Neural crest cell (in vitro differentiated cells): ENCODE measurements around the gene CRYL1. TPM values are rescaled to one million over a fixed set of nuclear protein-coding genes. Genes with fewer than 3 reads are reported as not detected.
A peak's percentile ranks its signal among the peaks of the same experiment; 100 is the strongest.

ENCODE experiments used
- DNase-seq: peaks from one replicate; pipeline ENCODE4 v3.0.0; 2021; ENCODE audit warnings: low read depth, mixed read lengths, low spot score
- H3K27ac Mint-ChIP-seq: one replicate; pipeline ENCODE4 v1.8.0; 2021; ENCODE audit warnings: mild to moderate bottlenecking, mixed read lengths; ENCODE audit not compliant: unreplicated experiment
- H3K27me3 Mint-ChIP-seq: 2 replicates; pipeline ENCODE4 v1.8.0; 2021; ENCODE audit warnings: low read depth, mild to moderate bottlenecking, mixed read lengths
- H3K36me3 Mint-ChIP-seq: 2 replicates; pipeline ENCODE4 v1.8.0; 2021; ENCODE audit warnings: low read depth, mild to moderate bottlenecking, mixed read lengths
- H3K4me1 Mint-ChIP-seq: 2 replicates; pipeline ENCODE4 v1.8.0; 2021; ENCODE audit warnings: mixed read lengths
- H3K4me3 Mint-ChIP-seq: one replicate; pipeline ENCODE4 v1.8.0; 2021; ENCODE audit warnings: mild to moderate bottlenecking, mixed read lengths
- H3K9me3 Mint-ChIP-seq: 2 replicates; pipeline ENCODE4 v1.8.0; 2021; ENCODE audit warnings: mixed read lengths
- CTCF ChIP-seq: fragments of 200-600 bp; sonication (generic); conservative IDR thresholded peaks from 2 replicates; pipeline ENCODE4 v1.5.0; 2021; ENCODE audit warnings: antibody characterized with exemption, mild to moderate bottlenecking
- total RNA-seq: library from RNA; stranded (reverse); gene quantifications from 2 replicates; pipeline ENCODE4 v1.2.1, GENCODE V29; 2021

CRYL1 gene
- total RNA-seq, 1 donor from 2014 or later, result 19.9 TPM

GRCh38 chr13:20559659-20560356 lies 34.2 kb upstream of the CRYL1 start:
- Mint-ChIP-seq H3K36me3 (peaks cover 11% of the 10 kb centered on the region), H3K4me1 (peaks cover 33% of the 10 kb centered on the region), H3K27ac (peak overlapping the region; percentile 64), H3K27me3 (no peaks in the 10 kb centered on the region), H3K9me3 (peaks cover 6% of the 10 kb centered on the region), H3K4me3 (no peak overlapping the region)
- TF ChIP-seq CTCF, result no peak
- DNase-seq, result no peak

GRCh38 chr13:20558982-20559381 lies 33.3 kb upstream of the CRYL1 start:
- Mint-ChIP-seq H3K27me3 (no peaks in the 10 kb centered on the region), H3K27ac (no peak overlapping the region), H3K4me3 (peak overlapping the region; percentile 28), H3K9me3 (peaks cover 4% of the 10 kb centered on the region), H3K4me1 (peaks cover 36% of the 10 kb centered on the region), H3K36me3 (peaks cover 4% of the 10 kb centered on the region)
- no peak for DNase-seq
- no peak for TF ChIP-seq CTCF

GRCh38 chr13:20553311-20553710 lies 27.7 kb upstream of the CRYL1 start:
- peak; percentile 59 for DNase-seq

GRCh38 chr13:20550799-20551198 lies 25.1 kb upstream of the CRYL1 start:
- Mint-ChIP-seq H3K4me3 (no peak overlapping the region), H3K27me3 (no peaks in the 10 kb centered on the region), H3K27ac (no peak overlapping the region), H3K36me3 (no peaks in the 10 kb centered on the region), H3K4me1 (peaks cover 48% of the 10 kb centered on the region), H3K9me3 (no peaks in the 10 kb centered on the region)
- DNase-seq, result no peak
- no peak for TF ChIP-seq CTCF

More at GRCh38 chr13:20553311-20553710, 27.7 kb upstream of the CRYL1 start:
- no peak for TF ChIP-seq CTCF
- H3K27me3 Mint-ChIP-seq, result no peaks in the 10 kb centered on the region
- peak overlapping the region; percentile 79 for H3K27ac Mint-ChIP-seq
- no peaks in the 10 kb centered on the region for H3K9me3 Mint-ChIP-seq
- H3K4me1 Mint-ChIP-seq, result peaks cover 44% of the 10 kb centered on the region
- H3K4me3 Mint-ChIP-seq, result peak overlapping the region; percentile 16
- no peaks in the 10 kb centered on the region for H3K36me3 Mint-ChIP-seq

GRCh38 chr13:20547479-20547908 lies 21.8 kb upstream of the CRYL1 start:
- no peak for TF ChIP-seq CTCF
- Mint-ChIP-seq H3K4me1 (peaks cover 41% of the 10 kb centered on the region), H3K27ac (no peak overlapping the region), H3K27me3 (no peaks in the 10 kb centered on the region), H3K9me3 (peaks cover 3% of the 10 kb centered on the region), H3K4me3 (peak overlapping the region; percentile 9), H3K36me3 (no peaks in the 10 kb centered on the region)
- DNase-seq, result no peak
